Activated naive CD8-positive, alpha-beta T cell treated with anti-CD3 and anti-CD28 coated beads, Interleukin-2, amount 50 U/mL, for 24 hours (primary cell): ENCODE results near the gene ZIC3.
A peak's percentile ranks its signal among the peaks of the same experiment; 100 is the strongest.
"Not testable (repeated sequence)": the region's sequence is repeated elsewhere in the genome, so short reads cannot be mapped to it uniquely, and the experiment has no call there.

ENCODE experiments used
- ATAC-seq: fragments of 150-1000 bp; cut with Tn5 transposase; one replicate; pipeline ENCODE4 v1.10.0; 2021
- DNase-seq: peaks from one replicate; pipeline ENCODE4 v3.0.0; 2021
- H3K27ac Mint-ChIP-seq: one replicate; pipeline ENCODE4 v1.8.0; 2021; ENCODE audit warnings: mild to moderate bottlenecking, mixed read lengths
- H3K27me3 Mint-ChIP-seq: one replicate; pipeline ENCODE4 v1.8.0; 2021; ENCODE audit warnings: mixed read lengths
- H3K36me3 Mint-ChIP-seq: one replicate; pipeline ENCODE4 v1.8.0; 2021; ENCODE audit warnings: low read depth, mixed read lengths
- H3K4me1 Mint-ChIP-seq: one replicate; pipeline ENCODE4 v1.8.0; 2021; ENCODE audit warnings: mixed read lengths
- H3K4me3 Mint-ChIP-seq: one replicate; pipeline ENCODE4 v1.8.0; 2021; ENCODE audit warnings: mild to moderate bottlenecking, moderate library complexity, mixed read lengths
- H3K9me3 Mint-ChIP-seq: one replicate; pipeline ENCODE4 v1.8.0; 2021; ENCODE audit warnings: mixed read lengths

The ZIC3 gene

GRCh38 chrX:137565921-137566745, at the start of gene ZIC3:
TSS of gene ZIC3 (plus strand) at chrX:137566127. CDS start at chrX:137566692, 565 bp downstream.
- Mint-ChIP-seq H3K4me3 (peak within 1 kb of the TSS; percentile 20), H3K36me3 (peaks cover 4% of the 10 kb centered on the region), H3K27ac (peak within 1 kb of the TSS; percentile 2), H3K9me3 (no peaks in the 10 kb centered on the region), H3K27me3 (peaks cover 51% of the 10 kb centered on the region), H3K4me1 (peaks cover 15% of the 10 kb centered on the region)
- no peak for ATAC-seq
- no peak for DNase-seq

DNA sequence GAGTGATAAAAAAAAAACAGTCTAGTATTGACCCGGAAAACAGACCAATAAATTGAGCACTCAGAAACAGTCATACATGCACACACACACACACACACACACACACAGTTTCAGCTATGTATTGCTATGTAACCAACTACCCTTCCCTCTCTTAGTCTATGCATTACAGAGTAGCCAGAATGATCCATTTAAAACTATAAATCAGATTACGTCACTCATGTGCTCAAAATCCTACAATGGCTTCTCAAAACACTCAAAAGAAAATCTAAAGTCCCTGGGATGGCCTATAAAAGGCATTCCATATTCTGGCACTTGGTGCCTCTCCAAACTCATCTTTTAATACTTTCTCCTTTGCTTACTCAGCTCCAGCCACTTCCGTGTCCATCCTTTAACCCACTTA, 46.5 kb upstream of the ZIC3 start:
- no peak overlapping the region for H3K4me3 Mint-ChIP-seq
- no peaks in the 10 kb centered on the region for H3K9me3 Mint-ChIP-seq
- no peak overlapping the region for H3K27ac Mint-ChIP-seq
- no peaks in the 10 kb centered on the region for H3K4me1 Mint-ChIP-seq
- ATAC-seq (no peak), DNase-seq (no peak)
- no peaks in the 10 kb centered on the region for H3K27me3 Mint-ChIP-seq
- H3K36me3 Mint-ChIP-seq = no peaks in the 10 kb centered on the region

GRCh38 chrX:137545711-137546651, 19.9 kb upstream of the ZIC3 start:
- Mint-ChIP-seq H3K9me3 (no peaks in the 10 kb centered on the region), H3K4me3 (no peak overlapping the region), H3K36me3 (no peaks in the 10 kb centered on the region), H3K27ac (no peak overlapping the region), H3K27me3 (peaks cover 42% of the 10 kb centered on the region), H3K4me1 (peaks cover 2% of the 10 kb centered on the region)
- no peak for ATAC-seq
- no peak for DNase-seq

GRCh38 chrX:137547291-137547690, 18.6 kb upstream of the ZIC3 start:
- DNase-seq (no peak), ATAC-seq (no peak)
- Mint-ChIP-seq H3K36me3 (no peaks in the 10 kb centered on the region), H3K9me3 (no peaks in the 10 kb centered on the region), H3K4me3 (no peak overlapping the region), H3K27ac (no peak overlapping the region), H3K27me3 (peaks cover 48% of the 10 kb centered on the region), H3K4me1 (peaks cover 2% of the 10 kb centered on the region)

- no peak overlapping the region for H3K27ac Mint-ChIP-seq
- ATAC-seq (no peak), DNase-seq (no peak)
- H3K9me3 Mint-ChIP-seq = no peaks in the 10 kb centered on the region
- H3K27me3 Mint-ChIP-seq = peaks cover 50% of the 10 kb centered on the region
- H3K36me3 Mint-ChIP-seq = no peaks in the 10 kb centered on the region
- peaks cover 2% of the 10 kb centered on the region for H3K4me1 Mint-ChIP-seq
- H3K4me3 Mint-ChIP-seq = no peak overlapping the region
Observed at GRCh38 chrX:137548261-137548660, 17.7 kb upstream of the ZIC3 start.

GRCh38 chrX:137549073-137549472, 16.9 kb upstream of the ZIC3 start:
- Mint-ChIP-seq H3K9me3 (no peaks in the 10 kb centered on the region), H3K4me3 (no peak overlapping the region), H3K27me3 (peaks cover 50% of the 10 kb centered on the region), H3K27ac (no peak overlapping the region), H3K4me1 (peaks cover 2% of the 10 kb centered on the region), H3K36me3 (no peaks in the 10 kb centered on the region)
- DNase-seq = no peak
- no peak for ATAC-seq

DNA sequence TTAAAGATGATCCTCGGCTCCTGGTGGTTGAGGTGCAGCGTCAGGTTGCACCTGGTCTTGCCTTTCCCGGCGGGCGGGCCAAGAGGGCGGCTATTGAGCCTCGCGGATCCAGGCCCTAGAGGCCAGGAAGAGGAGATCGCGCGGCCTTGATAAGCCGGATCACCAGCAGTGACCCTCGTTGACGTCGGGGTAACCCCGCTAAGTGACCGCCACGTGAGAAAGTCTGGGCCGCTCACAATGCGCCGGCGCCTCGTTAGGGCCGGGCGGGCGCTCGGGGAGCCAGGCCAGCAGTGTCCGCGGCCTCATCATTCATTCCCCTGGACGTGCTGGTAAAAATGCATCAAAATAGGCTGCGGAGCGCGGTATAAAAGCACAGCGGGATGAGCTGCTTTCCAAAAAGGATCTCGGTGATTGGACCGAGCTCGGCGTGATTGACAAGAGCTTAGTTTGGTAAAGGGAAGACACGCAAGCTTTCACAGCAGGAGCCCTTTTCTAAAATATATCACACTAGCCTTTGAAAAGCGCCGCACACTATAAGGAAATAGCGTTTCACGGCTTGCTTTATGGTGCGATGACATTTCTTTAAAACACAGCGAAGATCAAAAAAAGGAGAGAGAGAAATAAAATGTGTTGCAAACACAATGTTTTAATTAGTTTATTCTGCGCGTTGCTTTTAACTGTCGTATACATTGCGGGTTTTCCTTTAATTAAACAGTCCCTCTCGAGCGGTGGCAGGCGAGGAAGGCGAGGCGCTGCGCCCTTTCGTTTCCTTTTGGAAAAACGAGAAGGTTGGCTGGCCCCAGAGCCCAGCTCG, 15.9 kb upstream of the ZIC3 start:
- ATAC-seq (no peak), DNase-seq (no peak)
- no peaks in the 10 kb centered on the region for H3K9me3 Mint-ChIP-seq
- no peak overlapping the region for H3K27ac Mint-ChIP-seq
- H3K4me3 Mint-ChIP-seq = no peak overlapping the region
- H3K4me1 Mint-ChIP-seq = peaks cover 2% of the 10 kb centered on the region
- peaks cover 46% of the 10 kb centered on the region for H3K27me3 Mint-ChIP-seq
- no peaks in the 10 kb centered on the region for H3K36me3 Mint-ChIP-seq

DNA sequence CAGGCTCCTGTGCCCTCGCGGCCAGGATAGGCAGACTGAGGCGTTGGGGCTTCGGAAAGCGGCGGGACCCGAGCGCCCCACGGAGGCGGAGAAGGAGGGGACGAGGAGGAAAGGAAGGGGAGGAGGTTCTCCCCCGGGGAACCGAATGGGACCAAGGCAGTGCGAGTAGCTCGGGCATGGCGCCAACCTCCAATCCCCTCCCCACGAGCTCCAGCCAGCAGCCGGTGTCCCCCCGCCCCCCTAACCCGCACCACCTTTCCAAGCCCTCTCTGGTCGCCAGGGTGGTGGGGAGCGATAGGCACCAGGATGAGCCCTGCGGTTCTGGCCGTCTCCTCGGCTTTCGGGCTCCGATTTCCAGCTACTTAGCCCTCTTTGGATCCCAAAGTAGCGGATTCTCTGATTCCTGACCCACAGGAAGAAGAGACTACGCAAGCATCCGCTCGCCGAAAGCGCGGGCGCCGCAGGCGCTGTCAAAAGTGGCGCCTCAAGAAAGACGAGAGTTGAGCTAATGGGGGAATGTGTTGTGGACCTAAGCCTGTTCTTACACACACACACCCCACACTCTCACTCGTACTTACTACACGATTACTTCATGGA, 15.2 kb upstream of the ZIC3 start:
- Mint-ChIP-seq H3K4me1 (peaks cover 2% of the 10 kb centered on the region), H3K4me3 (no peak overlapping the region), H3K9me3 (no peaks in the 10 kb centered on the region), H3K27me3 (peaks cover 39% of the 10 kb centered on the region), H3K36me3 (no peaks in the 10 kb centered on the region), H3K27ac (no peak overlapping the region)
- ATAC-seq = no peak
- no peak for DNase-seq

- H3K9me3 Mint-ChIP-seq, H3K4me1 Mint-ChIP-seq, H3K27ac Mint-ChIP-seq, H3K36me3 Mint-ChIP-seq, H3K4me3 Mint-ChIP-seq, ATAC-seq, DNase-seq: not testable (repeated sequence)
- H3K27me3 Mint-ChIP-seq = peaks cover 29% of the 10 kb centered on the region
Observed at GRCh38 chrX:137552098-137552497, 13.8 kb upstream of the ZIC3 start.

- H3K27me3 Mint-ChIP-seq = peaks cover 33% of the 10 kb centered on the region
- H3K36me3 Mint-ChIP-seq = peaks cover 4% of the 10 kb centered on the region
- ATAC-seq = no peak
- H3K9me3 Mint-ChIP-seq = no peaks in the 10 kb centered on the region
- H3K4me3 Mint-ChIP-seq = no peak overlapping the region
- H3K4me1 Mint-ChIP-seq = peaks cover 5% of the 10 kb centered on the region
- DNase-seq = no peak
- H3K27ac Mint-ChIP-seq = no peak overlapping the region
Observed at GRCh38 chrX:137562096-137562495, 3.8 kb upstream of the ZIC3 start.

- H3K9me3 Mint-ChIP-seq = no peaks in the 10 kb centered on the region
- H3K27ac Mint-ChIP-seq = no peak overlapping the region
- no peak for ATAC-seq
- peaks cover 15% of the 10 kb centered on the region for H3K4me1 Mint-ChIP-seq
- peaks cover 47% of the 10 kb centered on the region for H3K27me3 Mint-ChIP-seq
- no peak for DNase-seq
- no peak overlapping the region for H3K4me3 Mint-ChIP-seq
- peaks cover 4% of the 10 kb centered on the region for H3K36me3 Mint-ChIP-seq
Observed at GRCh38 chrX:137563681-137564651, 2.0 kb upstream of the ZIC3 start.

DNA sequence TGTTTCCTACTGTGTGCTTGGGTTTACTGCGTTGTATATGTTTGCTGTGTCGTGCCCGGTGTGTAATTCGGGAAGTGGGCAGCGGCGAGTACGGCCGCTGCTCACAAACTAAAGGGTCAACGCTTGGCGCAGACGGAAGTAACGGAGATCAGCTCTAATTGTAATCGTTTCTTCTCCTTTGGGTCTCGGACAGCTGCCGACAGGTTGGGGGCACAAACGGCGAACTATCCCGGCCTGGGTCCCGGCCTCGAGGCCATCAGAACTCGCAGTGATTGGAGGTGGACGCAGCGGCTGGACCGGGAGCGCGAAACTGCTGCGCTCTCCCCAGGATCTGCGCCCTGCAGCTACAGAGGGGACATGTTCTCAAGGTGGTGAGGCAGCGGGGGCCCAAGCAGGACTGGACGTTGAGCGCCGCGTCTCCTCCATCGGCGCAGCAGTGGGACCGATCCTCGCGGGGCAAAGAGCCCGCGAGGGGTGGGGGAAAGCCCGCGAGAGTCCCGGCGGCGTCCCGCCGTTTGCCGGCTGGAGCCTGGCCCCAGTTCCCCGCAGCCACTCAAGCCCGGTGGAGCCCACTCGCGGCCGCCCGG, 516 bp upstream of the ZIC3 start:
- peak overlapping the region; percentile 2 for H3K27ac Mint-ChIP-seq
- H3K9me3 Mint-ChIP-seq = no peaks in the 10 kb centered on the region
- no peak for DNase-seq
- H3K27me3 Mint-ChIP-seq = peaks cover 51% of the 10 kb centered on the region
- peaks cover 4% of the 10 kb centered on the region for H3K36me3 Mint-ChIP-seq
- peak overlapping the region; percentile 20 for H3K4me3 Mint-ChIP-seq
- no peak for ATAC-seq
- peaks cover 15% of the 10 kb centered on the region for H3K4me1 Mint-ChIP-seq
